Lung (tissue), 12 donors: ENCODE data around the gene CHCHD5. TPM values are rescaled to one million over a fixed set of nuclear protein-coding genes. Genes with fewer than 3 reads are reported as not detected.

Experiments
- ATAC-seq: fragments of 200-7000 bp; cut with Tn5 transposase; one replicate; pipeline ENCODE4 v1.9.1; 2020; ENCODE audit warnings: moderate number of reproducible peaks; ENCODE audit not compliant: insufficient read depth, low FRiP score
- DNase-seq, 3 donors: peaks; one replicate each; pipeline ENCODE4 v3.0.0-alpha.2; 2013 to 2017
- H3K27ac ChIP-seq, 2 donors: one replicate each; pipeline ENCODE4 v1.5.1; 2013; ENCODE audit warnings: mild to moderate bottlenecking in 2 of 2, moderate library complexity in 2 of 2, control low read depth in 1 of 2, inconsistent platforms in 1 of 2, low read depth in 1 of 2, low read length in 1 of 2
- H3K27me3 ChIP-seq, 3 donors: one replicate each; pipeline ENCODE4 v1.5.1; 2013; ENCODE audit warnings: low read length in 2 of 3; ENCODE audit not compliant: control insufficient read depth in 3 of 3, insufficient read depth in 3 of 3
- H3K36me3 ChIP-seq, 4 donors: one replicate each; pipeline ENCODE4 v1.5.1; 2013; ENCODE audit warnings: low read length in 4 of 4, mild to moderate bottlenecking in 1 of 4, moderate library complexity in 1 of 4; ENCODE audit not compliant: control insufficient read depth in 4 of 4, insufficient read depth in 4 of 4
- H3K4me1 ChIP-seq, 5 donors: one replicate each; pipeline ENCODE4 v1.5.1; 2013; ENCODE audit warnings: low read length in 5 of 5, mild to moderate bottlenecking in 2 of 5, moderate library complexity in 1 of 5; ENCODE audit not compliant: control insufficient read depth in 5 of 5, insufficient read depth in 5 of 5
- H3K4me3 ChIP-seq: one replicate; pipeline ENCODE4 v1.5.1; 2013; ENCODE audit warnings: mild to moderate bottlenecking, control low read depth, moderate library complexity
- H3K9ac ChIP-seq, 2 donors: one replicate each; pipeline ENCODE4 v1.5.1; 2013; ENCODE audit warnings: low read length in 2 of 2, control low read depth in 1 of 2; ENCODE audit not compliant: insufficient read depth in 1 of 2
- H3K9me3 ChIP-seq, 4 donors: one replicate each; pipeline ENCODE4 v1.5.1; 2013; ENCODE audit warnings: low read length in 3 of 4, mild to moderate bottlenecking in 1 of 4, moderate library complexity in 1 of 4; ENCODE audit not compliant: control insufficient read depth in 4 of 4, insufficient read depth in 3 of 4
- WGBS, 2 donors: extraction: QIAGEN DNeasy Blood & Tissue Kit; methylation state at CpG; one replicate each; pipeline ENCODE4 v1.1.7; 2013; 5-methylcytosine and 5-hydroxymethylcytosine counted together
- polyA plus RNA-seq, 2 donors: library from polyadenylated mRNA; stranded (reverse); fragments of 200-250 nt; gene quantifications; one replicate each; pipeline ENCODE4 v1.2.1, GENCODE V29; 2013
- total RNA-seq, 2 donors: library from RNA; depleted of rRNA in 1 of 2; stranded (reverse); fragments of >200 nt in 1 of 2; gene quantifications; one replicate each; pipeline ENCODE4 v1.2.1, GENCODE V29; 2014 to 2021
- TF ChIP-seq, protein P1 (sequence below): IDR thresholded peaks from 2 replicates; pipeline ENCODE4 v1.5.1; 2012; ENCODE audit warnings: mild to moderate bottlenecking; ENCODE audit errors: control extremely low read depth, extremely low read depth
- donor health status: control.
- donor health status: control.
- donor health status: Bipolar disorder and iron deficiency.
- donor health status: healthy.
- donor health status: DM: yes; HTN: yes; CAD: no.

The CHCHD5 gene
- total and polyA plus RNA-seq, 4 donors = 3.0 to 46.6 (median 44.4) TPM

DNA sequence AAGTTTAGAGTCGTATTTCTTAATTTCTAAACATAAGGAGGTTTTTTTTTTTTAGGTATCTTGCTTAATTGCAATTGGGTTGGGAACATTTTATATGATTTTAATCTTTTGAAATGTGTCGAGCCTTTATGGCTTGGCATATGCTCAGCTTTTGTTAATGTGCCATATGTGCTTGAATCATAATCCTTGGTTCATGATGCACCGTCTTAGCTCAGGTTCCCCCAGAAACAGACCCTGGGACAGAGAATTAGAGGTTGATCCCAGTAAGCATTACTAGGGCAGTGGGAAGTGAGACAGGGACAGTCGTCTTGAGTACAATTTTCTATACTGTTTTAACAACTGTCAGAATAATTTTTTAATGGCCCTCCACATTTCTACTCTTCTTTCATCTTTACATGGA, 9.3 kb downstream of the CHCHD5 start:
- no peaks in the 10 kb centered on the region for H3K27me3 ChIP-seq
- TF ChIP-seq, protein P1, sequence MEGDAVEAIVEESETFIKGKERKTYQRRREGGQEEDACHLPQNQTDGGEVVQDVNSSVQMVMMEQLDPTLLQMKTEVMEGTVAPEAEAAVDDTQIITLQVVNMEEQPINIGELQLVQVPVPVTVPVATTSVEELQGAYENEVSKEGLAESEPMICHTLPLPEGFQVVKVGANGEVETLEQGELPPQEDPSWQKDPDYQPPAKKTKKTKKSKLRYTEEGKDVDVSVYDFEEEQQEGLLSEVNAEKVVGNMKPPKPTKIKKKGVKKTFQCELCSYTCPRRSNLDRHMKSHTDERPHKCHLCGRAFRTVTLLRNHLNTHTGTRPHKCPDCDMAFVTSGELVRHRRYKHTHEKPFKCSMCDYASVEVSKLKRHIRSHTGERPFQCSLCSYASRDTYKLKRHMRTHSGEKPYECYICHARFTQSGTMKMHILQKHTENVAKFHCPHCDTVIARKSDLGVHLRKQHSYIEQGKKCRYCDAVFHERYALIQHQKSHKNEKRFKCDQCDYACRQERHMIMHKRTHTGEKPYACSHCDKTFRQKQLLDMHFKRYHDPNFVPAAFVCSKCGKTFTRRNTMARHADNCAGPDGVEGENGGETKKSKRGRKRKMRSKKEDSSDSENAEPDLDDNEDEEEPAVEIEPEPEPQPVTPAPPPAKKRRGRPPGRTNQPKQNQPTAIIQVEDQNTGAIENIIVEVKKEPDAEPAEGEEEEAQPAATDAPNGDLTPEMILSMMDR = no peak
- H3K4me3 ChIP-seq = no peak overlapping the region
- DNase-seq (no peak), ATAC-seq (no peak)
- no peak overlapping the region for H3K27ac ChIP-seq
- peaks cover 0 to 3% (median under 1%) of the 10 kb centered on the region in 4 donors for H3K36me3 ChIP-seq
- H3K4me1 ChIP-seq = no peaks in the 10 kb centered on the region
- no peak overlapping the region for H3K9ac ChIP-seq
- H3K9me3 ChIP-seq = peaks cover 0 to 4% (median 0%) of the 10 kb centered on the region in 4 donors
- 85 to 92% methylated on average over 4 of the region's 4 CpGs for WGBS, 2 donors

DNA sequence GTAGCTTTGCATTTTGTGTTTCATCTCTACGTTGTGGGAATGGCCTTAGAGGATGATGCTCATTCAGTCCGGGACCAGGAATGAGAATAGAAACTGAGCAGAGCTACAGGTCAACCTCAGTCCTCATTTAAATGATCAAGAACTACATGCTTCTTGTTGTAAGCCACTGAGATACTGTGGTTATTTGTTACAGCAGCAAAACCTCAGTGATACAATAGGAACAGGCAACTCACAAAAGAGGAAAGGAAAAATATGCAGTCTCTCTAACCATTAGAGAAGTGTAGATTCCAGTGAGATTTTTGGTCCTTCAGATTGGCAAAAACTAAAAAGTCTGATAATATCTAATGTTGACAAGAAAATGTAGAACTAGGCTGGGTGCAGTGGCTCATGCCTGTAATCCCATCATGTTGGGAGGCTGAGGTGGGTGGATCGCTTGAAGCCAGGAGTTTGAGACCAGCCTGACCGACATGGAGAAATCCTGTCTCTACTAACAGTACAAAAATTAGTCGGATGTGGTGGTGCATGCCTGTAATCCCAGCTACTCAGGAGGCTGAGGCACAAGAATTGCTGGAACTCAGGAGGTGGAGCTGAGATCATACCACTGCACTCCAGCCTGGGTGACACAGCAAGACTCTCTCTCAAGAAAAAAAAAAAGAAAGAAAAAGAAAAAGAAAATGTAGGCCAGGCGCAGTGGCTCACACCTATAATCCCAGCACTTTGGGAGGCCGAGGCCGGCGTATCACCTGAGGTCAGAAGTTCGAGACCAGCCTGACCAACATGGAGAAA, 13.3 kb downstream of the CHCHD5 start:
- ATAC-seq = no peak

DNA sequence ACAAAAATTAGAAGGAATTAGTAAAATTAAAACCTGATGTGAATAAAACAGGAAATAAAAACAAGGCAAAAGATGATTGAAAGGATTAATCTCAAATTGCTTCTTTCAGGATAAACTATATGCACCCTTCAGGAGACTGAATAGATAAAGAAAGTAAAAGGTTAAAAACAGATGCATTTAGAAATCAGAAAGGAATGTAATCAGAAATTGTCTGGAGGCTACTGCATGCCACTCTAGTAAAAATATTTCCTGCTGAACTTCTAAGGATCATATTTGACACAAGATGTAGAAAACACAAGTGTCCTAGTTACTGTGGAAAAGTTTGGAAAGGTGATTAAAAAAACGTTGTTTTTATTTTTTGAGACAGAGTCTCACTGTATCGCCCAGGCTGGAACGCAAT, 16.2 kb downstream of the CHCHD5 start:
- WGBS, 2 donors = 75 to 85% methylated on average over 3 of the region's 3 CpGs
- H3K9ac ChIP-seq = no peak overlapping the region
- TF ChIP-seq, protein P1 = no peak
- H3K36me3 ChIP-seq = no peaks in the 10 kb centered on the region
- H3K9me3 ChIP-seq = peaks cover 0 to 4% (median 0%) of the 10 kb centered on the region in 4 donors
- H3K4me3 ChIP-seq = no peak overlapping the region
- DNase-seq (no peak), ATAC-seq (no peak)
- no peak overlapping the region for H3K27ac ChIP-seq
- H3K4me1 ChIP-seq = no peaks in the 10 kb centered on the region
- H3K27me3 ChIP-seq = no peaks in the 10 kb centered on the region

More for the DNA sequence above, 13.3 kb downstream of the CHCHD5 start:
- Histone ChIP-seq H3K27me3 (no peaks in the 10 kb centered on the region), H3K27ac (no peak overlapping the region), H3K4me1 (no peaks in the 10 kb centered on the region), H3K9me3 (peaks cover 0 to 4% (median 0%) of the 10 kb centered on the region in 4 donors), H3K36me3 (no peaks in the 10 kb centered on the region), H3K4me3 (no peak overlapping the region), H3K9ac (no peak overlapping the region)
- no peak for DNase-seq
- whole genome bisulfite sequencing, 2 donors = 94 to 98% methylated on average over 10 of the region's 10 CpGs
- TF ChIP-seq, protein P1 = no peak

DNA sequence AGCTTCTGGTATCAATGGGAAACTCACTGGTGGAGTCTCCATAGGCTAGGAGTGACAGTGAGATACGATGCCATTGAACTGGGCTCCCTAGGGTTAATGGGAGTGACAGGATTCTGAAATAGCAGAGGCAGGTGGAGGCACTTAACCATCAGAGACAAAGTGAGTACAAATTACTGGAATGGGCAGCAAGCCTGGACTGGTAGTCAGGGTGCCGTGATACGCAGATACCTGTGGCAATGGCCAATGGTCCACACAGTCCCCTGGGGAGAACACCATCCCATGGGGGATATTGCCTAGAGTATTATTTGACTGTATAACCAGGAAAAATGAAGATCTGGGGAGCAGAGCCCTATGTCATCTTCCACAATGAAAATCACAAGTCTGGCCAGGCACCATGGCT, 17.3 kb downstream of the CHCHD5 start:
- no peak overlapping the region for H3K4me3 ChIP-seq
- no peaks in the 10 kb centered on the region for H3K27me3 ChIP-seq
- no peak for ATAC-seq
- no peak overlapping the region for H3K9ac ChIP-seq
- peaks cover 0 to 4% (median 0%) of the 10 kb centered on the region in 4 donors for H3K9me3 ChIP-seq
- TF ChIP-seq, protein P1 = no peak
- H3K27ac ChIP-seq = no peak overlapping the region
- H3K36me3 ChIP-seq = no peaks in the 10 kb centered on the region
- DNase-seq = no peak
- WGBS, 2 donors = 90 to 97% methylated on average over 3 of the region's 3 CpGs
- peaks cover 0 to 6% (median 0%) of the 10 kb centered on the region in 5 donors for H3K4me1 ChIP-seq
